Duodenal mucosa (tissue), 2 donors: ENCODE results near the gene CCDC97.

Experiments
- H3K27ac ChIP-seq: one replicate; pipeline ENCODE4 v1.7.0; 2013; ENCODE audit warnings: low read depth, low read length
- H3K27me3 ChIP-seq, 2 donors: one replicate each; pipeline ENCODE4 v1.7.0; 2013; ENCODE audit warnings: low read length in 2 of 2, control low read depth in 1 of 2; ENCODE audit not compliant: insufficient read depth in 2 of 2, control insufficient read depth in 1 of 2
- H3K36me3 ChIP-seq, 2 donors: one replicate each; pipeline ENCODE4 v1.7.0; 2013; ENCODE audit warnings: low read length in 2 of 2, control low read depth in 1 of 2; ENCODE audit not compliant: insufficient read depth in 2 of 2, control insufficient read depth in 1 of 2
- H3K4me1 ChIP-seq, 2 donors: one replicate each; pipeline ENCODE4 v1.7.0; 2013; ENCODE audit warnings: low read length in 2 of 2, control low read depth in 1 of 2; ENCODE audit not compliant: insufficient read depth in 2 of 2, control insufficient read depth in 1 of 2
- H3K4me3 ChIP-seq, 2 donors: one replicate each; pipeline ENCODE4 v1.7.0; 2013; ENCODE audit warnings: low read length in 2 of 2, low read depth in 1 of 2
- H3K9ac ChIP-seq, 2 donors: one replicate each; pipeline ENCODE4 v1.7.0; 2013; ENCODE audit warnings: low read length in 2 of 2, low read depth in 1 of 2
- H3K9me3 ChIP-seq, 2 donors: one replicate each; pipeline ENCODE4 v1.7.0; 2013; ENCODE audit warnings: low read length in 2 of 2, control low read depth in 1 of 2; ENCODE audit not compliant: control insufficient read depth in 1 of 2

The CCDC97 gene

DNA sequence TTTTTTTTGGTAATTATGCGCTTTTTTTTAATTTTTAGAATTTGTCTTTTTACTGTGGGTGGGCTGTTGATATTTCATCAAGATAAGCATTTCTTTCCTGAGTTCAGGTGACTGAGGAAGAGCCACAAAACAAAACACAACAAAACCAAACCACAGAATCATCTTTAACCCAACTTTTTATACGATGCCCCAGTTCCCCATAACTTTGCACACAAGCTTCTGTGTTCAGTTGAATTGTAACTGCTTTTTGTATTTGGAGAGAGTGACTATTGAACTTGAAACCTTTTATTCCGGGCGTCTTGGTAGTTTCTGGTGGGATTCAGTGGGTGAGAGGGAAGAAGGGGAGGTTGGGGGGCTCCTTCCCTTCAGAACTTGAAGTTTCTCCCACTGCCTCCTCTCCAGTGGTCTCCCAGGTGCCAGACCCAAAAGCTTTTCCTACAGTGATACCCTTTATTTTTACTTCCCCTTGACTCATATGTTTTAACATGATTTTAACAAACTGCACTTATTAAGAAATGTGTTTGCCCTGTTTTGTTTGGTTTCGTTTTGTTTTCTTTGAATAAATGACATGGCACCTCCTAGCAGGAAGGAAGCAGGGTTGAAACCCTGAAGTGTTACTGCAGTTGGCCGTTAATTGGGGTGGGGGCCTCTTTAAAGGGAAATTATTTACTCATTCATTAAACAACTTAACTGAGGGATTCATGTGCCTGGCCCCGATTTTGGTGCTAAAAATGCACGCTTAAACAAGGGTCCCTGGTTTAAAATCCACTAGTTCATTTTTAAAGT lies 2.7 kb upstream of the CCDC97 start:
- H3K36me3 ChIP-seq = peaks cover 30 to 54% of the 10 kb centered on the region in 2 donors
- no peak overlapping the region for H3K4me3 ChIP-seq
- peaks cover 28 to 55% of the 10 kb centered on the region in 2 donors for H3K4me1 ChIP-seq
- H3K27me3 ChIP-seq = no peaks in the 10 kb centered on the region
- no peaks in the 10 kb centered on the region for H3K9me3 ChIP-seq
- peak overlapping the region in 1 of 2 donors; percentile 88 for H3K9ac ChIP-seq
- H3K27ac ChIP-seq = peak overlapping the region; percentile 59

- Histone ChIP-seq H3K4me3 (no peak overlapping the region), H3K4me1 (peaks cover 28 to 55% of the 10 kb centered on the region in 2 donors)
Observed at GRCh38 chr19:41307954-41308449, 2.0 kb upstream of the CCDC97 start.

DNA sequence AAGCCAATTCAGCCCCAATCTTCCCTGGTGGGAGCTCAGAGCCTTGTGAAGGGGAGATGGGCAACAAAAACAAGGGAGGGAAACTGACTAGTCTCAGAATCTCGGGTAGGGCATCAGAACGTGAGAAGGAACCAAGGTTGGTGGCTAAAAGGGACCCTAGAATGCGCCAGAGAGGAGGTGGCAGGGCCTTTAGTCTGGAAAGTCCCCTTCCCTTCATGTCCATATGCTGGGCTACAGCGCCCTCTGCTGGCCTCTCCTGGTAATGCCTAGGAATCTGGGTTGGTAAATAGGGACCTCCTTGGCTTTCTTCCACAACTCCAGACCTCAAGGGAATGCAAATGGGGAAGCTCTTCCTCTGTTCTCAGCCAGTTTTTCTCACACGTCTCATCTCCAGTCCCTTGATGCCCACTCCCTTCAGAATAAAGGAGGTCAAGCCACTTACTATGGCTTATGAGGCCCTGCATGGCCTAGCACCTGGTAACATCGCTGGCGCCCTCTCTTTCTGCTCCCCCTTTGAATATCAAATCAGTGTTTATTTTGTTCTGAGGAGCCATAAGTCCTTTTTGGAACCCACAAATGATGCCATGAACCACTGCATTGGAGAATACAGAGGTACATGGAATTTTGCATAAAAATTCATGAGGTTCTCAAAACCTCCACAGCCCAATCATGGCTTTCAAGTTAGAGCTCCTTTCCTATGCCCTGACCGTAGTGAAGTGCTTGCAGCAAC lies 1.4 kb upstream of the CCDC97 start:
- Histone ChIP-seq H3K4me1 (peaks cover 28 to 53% of the 10 kb centered on the region in 2 donors), H3K36me3 (peaks cover 28 to 47% of the 10 kb centered on the region in 2 donors), H3K4me3 (peak overlapping the region; percentile 82 to 99), H3K27ac (peak overlapping the region; percentile 59), H3K27me3 (no peaks in the 10 kb centered on the region), H3K9ac (peak overlapping the region; percentile 88 to 99), H3K9me3 (no peaks in the 10 kb centered on the region)

More at GRCh38 chr19:41307954-41308449, 2.0 kb upstream of the CCDC97 start:
- Histone ChIP-seq H3K27ac (peak overlapping the region; percentile 59), H3K9me3 (no peaks in the 10 kb centered on the region), H3K9ac (peak overlapping the region; percentile 67 to 88), H3K36me3 (peaks cover 30 to 47% of the 10 kb centered on the region in 2 donors), H3K27me3 (no peaks in the 10 kb centered on the region)

- Histone ChIP-seq H3K27ac (peak overlapping the region; percentile 93), H3K4me1 (peaks cover 26 to 46% of the 10 kb centered on the region in 2 donors), H3K36me3 (peaks cover 20 to 46% of the 10 kb centered on the region in 2 donors), H3K4me3 (peak overlapping the region; percentile 82 to 99), H3K9me3 (no peaks in the 10 kb centered on the region), H3K9ac (peak overlapping the region; percentile 88 to 99), H3K27me3 (no peaks in the 10 kb centered on the region)
Observed at GRCh38 chr19:41309180-41310032, 566 bp upstream of the CCDC97 start.

- Histone ChIP-seq H3K27ac (no peak overlapping the region), H3K4me3 (peak overlapping the region; percentile 82 to 99), H3K9ac (peak overlapping the region; percentile 88 to 99), H3K27me3 (no peaks in the 10 kb centered on the region), H3K36me3 (peaks cover 8 to 33% of the 10 kb centered on the region in 2 donors), H3K9me3 (no peaks in the 10 kb centered on the region), H3K4me1 (peaks cover 23 to 30% of the 10 kb centered on the region in 2 donors)
Observed at GRCh38 chr19:41311072-41311471, 1.1 kb downstream of the CCDC97 start.

- Histone ChIP-seq H3K9me3 (no peaks in the 10 kb centered on the region), H3K4me3 (no peak overlapping the region), H3K4me1 (peaks cover 23 to 28% of the 10 kb centered on the region in 2 donors), H3K27me3 (no peaks in the 10 kb centered on the region), H3K36me3 (peaks cover 8 to 33% of the 10 kb centered on the region in 2 donors), H3K27ac (no peak overlapping the region), H3K9ac (no peak overlapping the region)
Observed at GRCh38 chr19:41311613-41312012, 1.6 kb downstream of the CCDC97 start.

GRCh38 chr19:41316306-41316920 lies 6.4 kb downstream of the CCDC97 start:
- no peak overlapping the region for H3K27ac ChIP-seq
- H3K36me3 ChIP-seq = peaks cover 43 to 61% of the 10 kb centered on the region in 2 donors
- H3K4me3 ChIP-seq = no peak overlapping the region
- H3K4me1 ChIP-seq = peaks cover 0 to 2% of the 10 kb centered on the region in 2 donors
- no peaks in the 10 kb centered on the region for H3K9me3 ChIP-seq
- no peak overlapping the region for H3K9ac ChIP-seq
- no peaks in the 10 kb centered on the region for H3K27me3 ChIP-seq

GRCh38 chr19:41318696-41319499 lies 8.9 kb downstream of the CCDC97 start:
- Histone ChIP-seq H3K9ac (no peak overlapping the region), H3K27ac (no peak overlapping the region), H3K9me3 (no peaks in the 10 kb centered on the region), H3K27me3 (no peaks in the 10 kb centered on the region), H3K4me1 (peaks cover 10 to 15% of the 10 kb centered on the region in 2 donors), H3K4me3 (no peak overlapping the region), H3K36me3 (peaks cover 43 to 56% of the 10 kb centered on the region in 2 donors)
